HEK293T (cell line): ENCODE results near the gene M1AP.

Source experiments
- ELF4 ChIP-seq: fragments of 450-650 bp; IDR thresholded peaks from 2 replicates; pipeline ENCODE4 v1.6.1; 2017; ENCODE audit warnings: antibody characterized with exemption
- FOXK2 ChIP-seq: fragments of 450-650 bp; IDR thresholded peaks from 2 replicates; pipeline ENCODE4 v1.6.1; 2016; ENCODE audit warnings: mild to moderate bottlenecking
- PKNOX1 ChIP-seq: fragments of 450-650 bp; IDR thresholded peaks from 2 replicates; pipeline ENCODE4 v1.6.1; 2016
- SP1 ChIP-seq: fragments of 450-650 bp; IDR thresholded peaks from 2 replicates; pipeline ENCODE4 v1.6.1; 2017

GRCh38 chr2:74685408-74685807 lies 37.3 kb upstream of the M1AP start:
- TF ChIP-seq SP1 (no peak), PKNOX1 (no peak), ELF4 (no peak), FOXK2 (no peak)
